BE2C (cell line): ENCODE results near the gene GAN.

Experiments used
- DNase-seq: peaks from one replicate; pipeline ENCODE4 v3.0.0-alpha.2; 2020
- H3K27me3 ChIP-seq: fragments of 250-450 bp; sonication (Bioruptor Pico); 2 replicates; pipeline ENCODE4 v1.5.1; 2020; ENCODE audit warnings: mild to moderate bottlenecking
- H3K36me3 ChIP-seq: fragments of 250-450 bp; sonication (Bioruptor Pico); 2 replicates; pipeline ENCODE4 v1.5.1; 2020; ENCODE audit warnings: mild to moderate bottlenecking
- H3K4me1 ChIP-seq: fragments of 250-450 bp; sonication (Bioruptor Pico); 2 replicates; pipeline ENCODE4 v1.5.1; 2020
- H3K4me3 ChIP-seq: 2 replicates; pipeline ENCODE4 v1.5.1; 2011; ENCODE audit warnings: low read depth, low read length
- H3K9me3 ChIP-seq: fragments of 250-450 bp; sonication (Bioruptor Pico); 2 replicates; pipeline ENCODE4 v1.5.1; 2020
- CTCF ChIP-seq: IDR thresholded peaks from 2 replicates; pipeline ENCODE4 v1.5.1; 2012; ENCODE audit warnings: mild to moderate bottlenecking, low read depth, low read length

The GAN gene

DNA sequence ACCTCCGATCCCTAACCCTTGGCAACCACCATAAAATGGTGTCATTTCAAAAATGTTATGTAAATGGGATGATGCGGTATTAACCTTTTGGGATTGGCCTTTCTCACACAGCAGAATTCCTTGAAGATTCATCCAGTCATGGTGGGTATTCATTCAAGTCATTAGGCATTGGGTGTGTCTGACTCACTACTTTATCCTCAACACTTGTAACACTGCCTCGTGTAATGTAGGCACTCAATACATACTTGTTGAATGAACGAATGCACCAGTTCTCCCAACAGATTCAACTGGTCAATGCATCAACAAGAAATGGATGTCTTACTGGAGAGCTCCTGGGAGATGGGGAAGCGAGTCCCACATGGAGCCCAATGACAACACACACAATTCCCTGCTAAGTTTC is 21.8 kb upstream of the GAN start:
- no peaks in the 10 kb centered on the region for H3K36me3 ChIP-seq
- TF ChIP-seq CTCF, result no peak
- no peaks in the 10 kb centered on the region for H3K4me1 ChIP-seq
- no peaks in the 10 kb centered on the region for H3K27me3 ChIP-seq
- no peaks in the 10 kb centered on the region for H3K9me3 ChIP-seq
- no peak for DNase-seq
- no peak overlapping the region for H3K4me3 ChIP-seq

- Histone ChIP-seq H3K36me3 (no peaks in the 10 kb centered on the region), H3K4me1 (no peaks in the 10 kb centered on the region), H3K27me3 (no peaks in the 10 kb centered on the region), H3K4me3 (no peak overlapping the region), H3K9me3 (no peaks in the 10 kb centered on the region)
- no peak for TF ChIP-seq CTCF
- DNase-seq, result no peak
Measured at GRCh38 chr16:81293909-81294802, 20.6 kb upstream of the GAN start.

- TF ChIP-seq CTCF, result no peak
- no peaks in the 10 kb centered on the region for H3K9me3 ChIP-seq
- no peaks in the 10 kb centered on the region for H3K36me3 ChIP-seq
- H3K27me3 ChIP-seq, result no peaks in the 10 kb centered on the region
- no peak overlapping the region for H3K4me3 ChIP-seq
- DNase-seq, result no peak
- H3K4me1 ChIP-seq, result no peaks in the 10 kb centered on the region
Measured at GRCh38 chr16:81296631-81297030, 18.1 kb upstream of the GAN start.

DNA sequence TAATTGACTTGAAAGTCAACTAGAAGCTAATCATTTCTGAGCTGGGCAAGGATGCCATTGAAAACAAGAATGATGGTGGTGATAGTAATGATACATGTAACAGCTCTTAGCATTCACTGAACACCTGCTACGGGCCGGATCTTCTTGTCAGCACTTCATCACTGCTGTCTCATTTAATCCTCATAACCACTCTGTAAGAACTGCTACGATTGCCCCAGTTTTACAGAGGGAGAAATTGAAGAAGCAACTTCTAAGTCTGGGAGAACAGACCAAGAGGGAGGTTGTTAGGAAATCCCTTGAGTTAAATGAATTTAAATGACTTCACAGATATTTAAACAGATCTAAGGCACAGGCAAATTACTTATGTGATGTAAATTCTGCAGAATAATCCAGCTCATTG is 7.0 kb upstream of the GAN start:
- TF ChIP-seq CTCF, result no peak
- Histone ChIP-seq H3K4me1 (no peaks in the 10 kb centered on the region), H3K27me3 (no peaks in the 10 kb centered on the region), H3K9me3 (no peaks in the 10 kb centered on the region), H3K4me3 (no peak overlapping the region), H3K36me3 (no peaks in the 10 kb centered on the region)
- no peak for DNase-seq

DNA sequence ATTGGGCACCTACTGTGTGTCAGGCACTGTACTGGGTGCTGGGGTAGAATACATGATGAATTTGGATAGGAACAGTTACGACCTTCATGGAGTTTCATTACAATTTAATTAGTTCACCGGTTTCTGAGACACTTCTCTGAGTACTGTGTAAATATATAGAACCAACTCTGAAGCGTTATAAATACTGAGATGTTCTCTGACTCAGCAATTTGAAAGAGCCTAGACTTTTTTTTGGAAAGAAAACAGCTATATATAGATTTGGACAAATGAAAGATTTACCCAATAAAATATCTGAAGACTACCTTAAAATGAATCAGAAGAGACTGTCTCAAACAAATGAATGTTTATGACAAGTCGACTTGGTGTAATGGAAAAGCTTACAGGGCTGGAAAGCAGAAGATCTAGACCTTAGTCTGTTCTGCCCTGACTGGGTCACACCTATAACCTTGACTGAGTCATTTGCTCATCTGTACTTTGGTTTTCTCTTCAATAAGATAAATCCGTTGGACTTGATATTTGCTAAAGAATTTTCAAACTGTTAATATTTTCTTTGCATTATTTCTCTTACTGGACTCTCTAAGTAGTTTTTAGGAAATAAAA is 4.6 kb upstream of the GAN start:
- H3K4me1 ChIP-seq, result no peaks in the 10 kb centered on the region
- H3K4me3 ChIP-seq, result no peak overlapping the region
- H3K9me3 ChIP-seq, result no peaks in the 10 kb centered on the region
- H3K36me3 ChIP-seq, result no peaks in the 10 kb centered on the region
- no peaks in the 10 kb centered on the region for H3K27me3 ChIP-seq
- no peak for DNase-seq
- no peak for TF ChIP-seq CTCF

GRCh38 chr16:81311762-81312161 is 3.0 kb upstream of the GAN start:
- Histone ChIP-seq H3K4me1 (no peaks in the 10 kb centered on the region), H3K27me3 (no peaks in the 10 kb centered on the region), H3K4me3 (no peak overlapping the region), H3K36me3 (no peaks in the 10 kb centered on the region), H3K9me3 (no peaks in the 10 kb centered on the region)
- no peak for DNase-seq
- no peak for TF ChIP-seq CTCF
